ENCODE data around the gene DNAJC17.
A peak's percentile ranks its signal among the peaks of the same experiment; 100 is the strongest.

Gene DNAJC17

GRCh38 chr15:40736575-40736974, 70.7 kb downstream of the DNAJC17 start:
- no peak for TF ChIP-seq CTCF (conservative IDR thresholded peaks at IDR 0.05)

GRCh38 chr15:40731034-40731433, 76.2 kb downstream of the DNAJC17 start:
- H3K27ac ChIP-seq: no peak overlapping the region

More at GRCh38 chr15:40736575-40736974, 70.7 kb downstream of the DNAJC17 start:
- H3K27ac ChIP-seq: peak overlapping the region; percentile 72

GRCh38 chr15:40723919-40724318, 83.4 kb downstream of the DNAJC17 start:
- no peak overlapping the region for H3K27ac ChIP-seq
- no peak for TF ChIP-seq CTCF (conservative IDR thresholded peaks at IDR 0.05)

More at GRCh38 chr15:40731034-40731433, 76.2 kb downstream of the DNAJC17 start:
- no peak for TF ChIP-seq CTCF (conservative IDR thresholded peaks at IDR 0.05)

- no peak for TF ChIP-seq CTCF (conservative IDR thresholded peaks at IDR 0.05)
- H3K27ac ChIP-seq: no peak overlapping the region
These were observed 84.3 kb downstream of the DNAJC17 start for GRCh38 chr15:40722934-40723333.

GRCh38 chr15:40722354-40722753, 84.9 kb downstream of the DNAJC17 start:
- TF ChIP-seq CTCF (conservative IDR thresholded peaks at IDR 0.05): no peak
- H3K27ac ChIP-seq: no peak overlapping the region

GRCh38 chr15:40721701-40722100, 85.6 kb downstream of the DNAJC17 start:
- TF ChIP-seq CTCF (conservative IDR thresholded peaks at IDR 0.05): no peak
- H3K27ac ChIP-seq: no peak overlapping the region

- H3K27ac ChIP-seq: no peak overlapping the region
- TF ChIP-seq CTCF (conservative IDR thresholded peaks at IDR 0.05): no peak
These were observed 91.1 kb downstream of the DNAJC17 start for GRCh38 chr15:40716165-40716564.

All from VCaP (cell line).